Suprapubic skin (tissue), 4 donors: ENCODE results near the gene PARN. TPM values are rescaled to one million over a fixed set of nuclear protein-coding genes. Genes with fewer than 3 reads are reported as not detected.
A peak's percentile ranks its signal among the peaks of the same experiment; 100 is the strongest.

ENCODE experiments used
- DNase-seq, 2 donors: peaks; one replicate each; pipeline ENCODE4 v3.0.0-alpha.2; 2019; ENCODE audit warnings: low spot score in 2 of 2
- H3K27ac ChIP-seq: fragments of 200-600 bp; sonication (generic); one replicate; pipeline ENCODE4 v1.5.1; 2019
- H3K27me3 ChIP-seq: fragments of 200-600 bp; sonication (generic); one replicate; pipeline ENCODE4 v1.5.1; 2019
- H3K36me3 ChIP-seq: fragments of 200-600 bp; sonication (generic); one replicate; pipeline ENCODE4 v1.5.1; 2019
- H3K4me1 ChIP-seq: fragments of 200-600 bp; sonication (generic); one replicate; pipeline ENCODE4 v1.5.1; 2019
- H3K4me3 ChIP-seq: fragments of 200-600 bp; sonication (generic); one replicate; pipeline ENCODE4 v1.5.1; 2019; ENCODE audit warnings: mild to moderate bottlenecking
- H3K9me3 ChIP-seq: fragments of 200-600 bp; sonication (generic); one replicate; pipeline ENCODE4 v1.5.1; 2019
- EP300 ChIP-seq: sonication (generic); formaldehyde crosslinking; IDR thresholded peaks from one replicate; pipeline ENCODE4 v1.6.1; 2017; ENCODE audit warnings: antibody characterized with exemption
- POLR2A ChIP-seq, 2 donors: fragments of 450-650 bp; IDR thresholded peaks; one replicate each; pipeline ENCODE4 v1.6.1; 2017; ENCODE audit warnings: antibody characterized with exemption in 2 of 2, mild to moderate bottlenecking in 2 of 2, moderate library complexity in 2 of 2
- POLR2AphosphoS5 ChIP-seq, 3 donors: sonication (generic); formaldehyde crosslinking; IDR thresholded peaks; one replicate each; pipeline ENCODE4 v1.6.1; 2017; ENCODE audit warnings: antibody characterized with exemption in 3 of 3
- WGBS: methylation state at CpG from one replicate; pipeline ENCODE4 v1.1.5; 2018; 5-methylcytosine and 5-hydroxymethylcytosine counted together
- total RNA-seq, 4 donors: library from RNA; depleted of rRNA; stranded (reverse); fragments of >200 nt; gene quantifications; one replicate each; pipeline ENCODE4 v1.1.0, GENCODE V29; 2016
- TF ChIP-seq, protein P1 (sequence below), 2 donors: fragments of 200-600 bp in 1 of 2; fragments of 450-650 bp in 1 of 2; sonication (generic) in 1 of 2; IDR thresholded peaks; one replicate each; pipeline ENCODE4 v1.5.1; 2016 to 2019; ENCODE audit warnings: antibody characterized with exemption in 2 of 2, mild to moderate bottlenecking in 1 of 2, moderate library complexity in 1 of 2

The PARN gene
- total RNA-seq, 4 donors from 2014 or later: 33.7 to 44.6 (median 37.1) TPM

DNA sequence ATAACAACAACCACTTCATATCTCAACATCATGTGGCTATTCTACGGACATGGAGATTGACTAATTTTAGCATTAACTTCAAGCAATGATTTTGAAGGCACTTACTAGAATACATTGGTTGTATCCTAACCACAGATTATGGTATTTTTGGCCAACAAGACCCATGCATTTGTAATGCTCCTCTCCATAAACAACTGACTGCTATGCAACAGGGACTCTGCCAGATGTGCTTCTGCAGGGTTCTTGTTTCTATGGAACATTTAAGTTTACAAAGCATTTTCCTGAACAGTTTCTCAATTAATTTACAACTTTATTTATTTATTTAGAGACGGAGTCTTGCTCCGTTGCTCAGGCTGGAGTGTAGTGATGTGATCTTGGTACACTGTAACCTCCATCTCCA is 178.0 kb downstream of the PARN start:
- no peak overlapping the region for H3K4me3 ChIP-seq
- H3K4me1 ChIP-seq: peaks cover 13% of the 10 kb centered on the region
- no peaks in the 10 kb centered on the region for H3K27me3 ChIP-seq
- H3K9me3 ChIP-seq: no peaks in the 10 kb centered on the region
- no peaks in the 10 kb centered on the region for H3K36me3 ChIP-seq
- WGBS: 96% methylated on average over 3 of the region's 3 CpGs
- DNase-seq: no peak
- no peak for TF ChIP-seq POLR2AphosphoS5 (IDR thresholded peaks at IDR 0.05)
- TF ChIP-seq, protein P1, sequence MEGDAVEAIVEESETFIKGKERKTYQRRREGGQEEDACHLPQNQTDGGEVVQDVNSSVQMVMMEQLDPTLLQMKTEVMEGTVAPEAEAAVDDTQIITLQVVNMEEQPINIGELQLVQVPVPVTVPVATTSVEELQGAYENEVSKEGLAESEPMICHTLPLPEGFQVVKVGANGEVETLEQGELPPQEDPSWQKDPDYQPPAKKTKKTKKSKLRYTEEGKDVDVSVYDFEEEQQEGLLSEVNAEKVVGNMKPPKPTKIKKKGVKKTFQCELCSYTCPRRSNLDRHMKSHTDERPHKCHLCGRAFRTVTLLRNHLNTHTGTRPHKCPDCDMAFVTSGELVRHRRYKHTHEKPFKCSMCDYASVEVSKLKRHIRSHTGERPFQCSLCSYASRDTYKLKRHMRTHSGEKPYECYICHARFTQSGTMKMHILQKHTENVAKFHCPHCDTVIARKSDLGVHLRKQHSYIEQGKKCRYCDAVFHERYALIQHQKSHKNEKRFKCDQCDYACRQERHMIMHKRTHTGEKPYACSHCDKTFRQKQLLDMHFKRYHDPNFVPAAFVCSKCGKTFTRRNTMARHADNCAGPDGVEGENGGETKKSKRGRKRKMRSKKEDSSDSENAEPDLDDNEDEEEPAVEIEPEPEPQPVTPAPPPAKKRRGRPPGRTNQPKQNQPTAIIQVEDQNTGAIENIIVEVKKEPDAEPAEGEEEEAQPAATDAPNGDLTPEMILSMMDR (IDR thresholded peaks at IDR 0.05): no peak
- no peak for TF ChIP-seq EP300
- TF ChIP-seq POLR2A (IDR thresholded peaks at IDR 0.05): no peak
- no peak overlapping the region for H3K27ac ChIP-seq

DNA sequence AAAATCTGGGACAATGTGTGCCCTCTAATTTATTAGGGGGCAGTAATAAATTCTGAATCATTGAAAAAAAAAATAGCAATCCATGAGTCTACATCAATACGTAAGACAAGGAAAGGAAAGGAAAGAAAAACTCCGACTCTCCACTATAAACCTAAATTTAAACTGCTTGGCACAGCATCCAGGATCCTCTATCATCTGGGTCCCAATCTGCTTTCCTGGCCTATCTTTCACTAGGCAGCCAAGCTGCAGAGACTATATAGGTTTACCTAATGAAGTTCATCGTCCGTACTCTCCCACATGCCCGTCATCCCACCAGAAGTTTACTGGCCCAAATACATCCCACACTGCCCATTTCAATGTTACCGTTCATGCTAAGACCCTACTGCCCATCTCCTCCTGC is 179.2 kb downstream of the PARN start:
- DNase-seq: no peak
- Histone ChIP-seq H3K9me3 (no peaks in the 10 kb centered on the region), H3K27ac (peak overlapping the region; percentile 57), H3K36me3 (peaks cover 5% of the 10 kb centered on the region), H3K4me3 (no peak overlapping the region), H3K4me1 (peaks cover 13% of the 10 kb centered on the region), H3K27me3 (no peaks in the 10 kb centered on the region)
- 83% methylated on average over 6 of the region's 6 CpGs for WGBS
- no peak for TF ChIP-seq POLR2A (IDR thresholded peaks at IDR 0.05)
- TF ChIP-seq POLR2AphosphoS5 (IDR thresholded peaks at IDR 0.05): no peak
- TF ChIP-seq, protein P1 (IDR thresholded peaks at IDR 0.05): no peak
- no peak for TF ChIP-seq EP300

DNA sequence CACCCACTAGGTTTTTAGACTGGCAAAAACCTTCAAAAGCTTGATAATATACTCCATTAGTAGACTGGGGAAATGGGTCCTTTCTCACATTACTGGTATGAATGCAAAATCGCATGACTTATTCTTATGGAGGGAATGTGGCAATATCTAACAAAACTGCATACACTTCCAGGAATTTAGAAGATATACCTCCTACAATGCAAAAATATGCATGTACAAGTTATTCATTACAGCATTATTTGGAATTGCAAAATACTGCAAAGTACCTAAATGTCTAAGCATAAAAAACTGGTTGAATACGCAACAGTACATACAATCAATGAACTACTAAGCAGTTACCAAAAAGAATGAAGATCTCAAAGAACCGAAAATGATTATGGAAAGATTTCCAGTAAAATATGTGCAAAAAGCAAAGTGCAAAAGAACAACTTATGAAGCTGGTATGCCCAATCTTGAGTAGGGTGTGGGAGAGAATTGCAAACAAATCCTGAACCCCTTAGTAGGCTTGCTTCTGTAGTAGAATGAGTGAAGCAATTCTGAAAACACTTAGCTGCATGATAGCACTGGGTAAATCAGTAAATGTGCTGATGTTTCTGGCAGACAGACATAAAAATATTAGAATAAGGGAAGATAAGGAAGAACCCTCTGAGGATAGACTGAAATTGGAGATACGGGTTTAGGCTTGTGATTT is 180.1 kb downstream of the PARN start:
- H3K4me3 ChIP-seq: no peak overlapping the region
- H3K4me1 ChIP-seq: peaks cover 13% of the 10 kb centered on the region
- TF ChIP-seq POLR2A (IDR thresholded peaks at IDR 0.05): no peak
- TF ChIP-seq EP300: no peak
- TF ChIP-seq, protein P1 (IDR thresholded peaks at IDR 0.05): no peak
- no peak for TF ChIP-seq POLR2AphosphoS5 (IDR thresholded peaks at IDR 0.05)
- H3K36me3 ChIP-seq: peaks cover 13% of the 10 kb centered on the region
- 76% methylated on average over 4 of the region's 4 CpGs for WGBS
- H3K27ac ChIP-seq: no peak overlapping the region
- no peaks in the 10 kb centered on the region for H3K9me3 ChIP-seq
- DNase-seq: no peak
- H3K27me3 ChIP-seq: no peaks in the 10 kb centered on the region

DNA sequence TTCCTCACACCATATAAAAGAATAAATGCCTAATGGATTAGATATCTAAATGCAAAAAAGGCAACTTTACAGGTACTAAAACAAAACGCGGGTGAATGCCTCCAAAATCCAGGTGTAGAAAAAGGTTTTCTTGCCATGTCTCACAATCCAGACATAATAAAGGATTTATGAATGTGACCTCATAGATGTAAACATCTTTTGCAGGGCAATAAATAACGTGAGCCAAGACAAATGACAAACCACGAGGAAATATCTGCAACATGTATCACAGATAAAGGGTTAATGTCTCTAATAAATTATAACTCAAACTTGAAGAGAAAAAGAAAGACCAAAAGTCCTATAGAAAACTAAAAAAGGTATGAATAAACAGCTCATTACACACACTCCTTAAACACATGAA is 180.7 kb downstream of the PARN start:
- TF ChIP-seq, protein P1 (IDR thresholded peaks at IDR 0.05): no peak
- TF ChIP-seq POLR2A (IDR thresholded peaks at IDR 0.05) (no peak), EP300 (no peak), POLR2AphosphoS5 (IDR thresholded peaks at IDR 0.05) (no peak)
- DNase-seq: no peak
- peaks cover 13% of the 10 kb centered on the region for H3K4me1 ChIP-seq
- no peaks in the 10 kb centered on the region for H3K27me3 ChIP-seq
- H3K4me3 ChIP-seq: no peak overlapping the region
- no peak overlapping the region for H3K27ac ChIP-seq
- H3K36me3 ChIP-seq: peaks cover 13% of the 10 kb centered on the region
- H3K9me3 ChIP-seq: no peaks in the 10 kb centered on the region
- 84% methylated on average over 4 of the region's 4 CpGs for WGBS

DNA sequence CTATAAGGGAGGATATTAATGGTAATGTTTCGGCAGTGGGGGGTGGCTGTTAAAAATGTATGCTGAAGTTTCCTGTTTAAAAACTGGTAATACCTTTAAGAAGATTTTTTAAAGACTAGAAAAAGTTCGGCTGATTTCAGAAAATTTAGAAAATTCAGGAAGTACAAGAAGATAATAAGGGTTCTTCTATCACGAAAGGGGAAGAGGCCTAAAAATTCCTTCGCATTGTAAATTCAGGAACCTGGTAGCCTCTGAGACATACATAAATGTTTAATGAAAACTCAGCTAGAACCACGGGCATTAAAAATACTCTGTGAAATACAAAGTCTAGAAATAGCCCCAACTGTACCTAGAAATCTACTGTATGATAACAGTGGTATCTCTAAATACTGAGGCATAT is 181.2 kb downstream of the PARN start:
- Histone ChIP-seq H3K27me3 (no peaks in the 10 kb centered on the region), H3K36me3 (peaks cover 13% of the 10 kb centered on the region), H3K9me3 (no peaks in the 10 kb centered on the region), H3K4me3 (no peak overlapping the region), H3K4me1 (peaks cover 13% of the 10 kb centered on the region), H3K27ac (no peak overlapping the region)
- no peak for DNase-seq
- TF ChIP-seq POLR2AphosphoS5 (IDR thresholded peaks at IDR 0.05) (no peak), POLR2A (IDR thresholded peaks at IDR 0.05) (no peak), EP300 (no peak)
- TF ChIP-seq, protein P1 (IDR thresholded peaks at IDR 0.05): no peak
- 81% methylated on average over 5 of the region's 5 CpGs for WGBS
